Middle frontal gyrus (tissue), 1 donor: Measurements from ENCODE around the gene ARRB1.
A peak's percentile ranks its signal among the peaks of the same experiment; 100 is the strongest.
"Not testable (repeated sequence)": the region's sequence is repeated elsewhere in the genome, so short reads cannot be mapped to it uniquely, and the experiment has no call there.

Experiments
- DNase-seq: peaks from one replicate; pipeline ENCODE4 v3.0.0-alpha.2; 2015; ENCODE audit warnings: low spot score; ENCODE audit errors: extremely low spot score

ARRB1 gene

GRCh38 chr11:75344186-75344585 is 7.3 kb downstream of the ARRB1 start:
- no peak for DNase-seq

GRCh38 chr11:75342966-75343870 is 8.2 kb downstream of the ARRB1 start:
- DNase-seq = no peak

- DNase-seq = no peak
These were observed 9.1 kb downstream of the ARRB1 start for GRCh38 chr11:75342231-75342918.

- DNase-seq = no peak
These were observed 9.8 kb downstream of the ARRB1 start for GRCh38 chr11:75341612-75342011.

- DNase-seq = no peak
These were observed 11.6 kb downstream of the ARRB1 start for GRCh38 chr11:75339685-75340409.

- no peak for DNase-seq
These were observed 12.8 kb downstream of the ARRB1 start for GRCh38 chr11:75338516-75339208.

- no peak for DNase-seq
These were observed 14.2 kb downstream of the ARRB1 start for GRCh38 chr11:75337195-75337654.

- no peak for DNase-seq
These were observed 16.5 kb downstream of the ARRB1 start for GRCh38 chr11:75334976-75335375.

- DNase-seq = no peak
These were observed 17.0 kb downstream of the ARRB1 start for GRCh38 chr11:75334402-75334891.

- no peak for DNase-seq
These were observed 17.7 kb downstream of the ARRB1 start for GRCh38 chr11:75333807-75334140.

- no peak for DNase-seq
These were observed 18.2 kb downstream of the ARRB1 start for GRCh38 chr11:75333022-75333806.

- not testable (repeated sequence) for DNase-seq
These were observed 19.7 kb downstream of the ARRB1 start for GRCh38 chr11:75331761-75332160.

- DNase-seq = not testable (repeated sequence)
These were observed 20.2 kb downstream of the ARRB1 start for GRCh38 chr11:75331304-75331703.

GRCh38 chr11:75330886-75331285 is 20.6 kb downstream of the ARRB1 start:
- DNase-seq = not testable (repeated sequence)

- no peak for DNase-seq
These were observed 21.2 kb downstream of the ARRB1 start for GRCh38 chr11:75330291-75330690.

GRCh38 chr11:75328426-75329277 is 22.8 kb downstream of the ARRB1 start:
- DNase-seq = peak; percentile 62

- no peak for DNase-seq
These were observed 25.0 kb downstream of the ARRB1 start for GRCh38 chr11:75326439-75326810.

- peak; percentile 56 for DNase-seq
These were observed 25.6 kb downstream of the ARRB1 start for GRCh38 chr11:75325713-75326438.

GRCh38 chr11:75324740-75325139 is 26.7 kb downstream of the ARRB1 start:
- DNase-seq = no peak
